PC-9 (cell line): Measurements from ENCODE around the gene KREMEN1.

Experiments used
- CTCF ChIP-seq: fragments of 200-600 bp; sonication (generic); conservative IDR thresholded peaks from 2 replicates; pipeline ENCODE4 v1.6.1; 2017; ENCODE audit warnings: mixed run types, antibody characterized with exemption, mild to moderate bottlenecking, moderate library complexity
- EZH2 ChIP-seq: fragments of 200-600 bp; sonication (generic); IDR thresholded peaks from 2 replicates; pipeline ENCODE4 v1.8.0; 2017; ENCODE audit warnings: antibody characterized with exemption, low read depth

GRCh38 chr22:29032014-29032475 lies 40.8 kb upstream of the KREMEN1 start:
- TF ChIP-seq CTCF (no peak), EZH2 (no peak)
